ENCODE data around the gene MTUS2. TPM values are rescaled to one million over a fixed set of nuclear protein-coding genes. Genes with fewer than 3 reads are reported as not detected.

MTUS2 gene
- total RNA-seq, 1 experiment from 2014 or later: under 0.01 TPM

DNA sequence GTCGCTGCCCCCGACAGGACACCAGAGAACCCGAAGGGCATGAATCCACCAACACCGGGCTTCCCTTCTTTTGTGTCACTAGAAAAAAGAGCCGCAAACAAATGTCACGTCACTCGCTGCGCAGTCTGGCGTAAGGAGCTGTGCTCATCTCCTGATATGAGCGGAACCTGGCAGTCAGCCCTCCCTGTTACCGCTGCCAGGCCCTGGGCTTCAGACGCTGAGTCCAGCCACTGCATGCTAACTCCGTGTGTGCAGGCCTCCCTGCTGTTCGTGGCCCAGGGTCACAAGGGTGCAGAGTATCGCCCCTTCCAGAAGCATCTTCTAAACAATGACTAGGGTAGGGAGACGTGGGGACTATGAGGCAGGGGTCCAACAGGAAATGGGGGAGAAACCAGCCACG lies 704.0 kb downstream of the MTUS2 start:
- DNase-seq (ENCODE audit: low read depth): no peak

- DNase-seq (ENCODE audit: low read depth): no peak
These were observed 704.5 kb downstream of the MTUS2 start for GRCh38 chr13:29524641-29525040.

DNA sequence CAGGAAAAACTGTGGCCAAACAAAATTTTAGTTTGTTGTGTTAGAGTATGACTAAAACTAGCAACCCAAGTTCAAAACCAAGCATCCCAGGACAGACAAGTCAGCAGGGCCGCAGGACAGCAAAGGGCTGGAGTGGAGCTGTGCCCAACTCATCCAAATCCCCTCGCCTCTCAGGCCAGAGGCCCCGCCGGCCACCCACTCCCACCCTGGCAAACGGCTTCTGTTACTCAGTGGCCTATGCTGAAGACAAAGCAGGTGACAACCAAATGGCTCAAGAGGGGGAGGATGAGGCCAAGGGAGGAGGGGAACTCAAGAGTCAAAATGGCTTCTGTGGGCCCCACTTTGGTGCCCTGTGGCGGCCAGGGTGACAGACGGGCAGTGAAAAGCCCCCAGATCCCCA lies 705.6 kb downstream of the MTUS2 start:
- DNase-seq (ENCODE audit: low read depth): no peak

- no peak for DNase-seq (ENCODE audit: low read depth)
These were observed 706.6 kb downstream of the MTUS2 start for GRCh38 chr13:29526741-29527140.

DNA sequence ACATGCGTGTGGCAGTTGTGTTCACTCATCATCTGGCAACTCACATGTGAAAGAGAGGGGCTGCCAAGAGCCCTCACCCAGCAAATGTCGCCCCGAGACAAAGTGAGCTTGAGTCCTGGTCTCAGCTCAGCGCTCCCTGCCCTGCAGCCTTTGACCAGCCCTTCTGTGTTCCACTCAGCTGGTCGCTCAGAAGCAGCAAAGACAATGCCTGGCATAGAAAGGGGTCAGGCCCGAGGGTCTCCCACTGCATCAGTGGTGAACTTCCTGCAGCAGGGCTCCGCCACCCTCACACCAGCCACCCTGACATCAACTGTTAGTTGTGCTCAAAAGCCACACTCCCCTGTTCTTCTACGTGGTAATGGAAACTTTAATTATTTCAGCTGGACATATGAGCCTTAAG lies 707.4 kb downstream of the MTUS2 start:
- DNase-seq (ENCODE audit: low read depth): no peak

GRCh38 chr13:29527916-29528315 lies 707.8 kb downstream of the MTUS2 start:
- no peak for DNase-seq (ENCODE audit: low read depth)

DNA sequence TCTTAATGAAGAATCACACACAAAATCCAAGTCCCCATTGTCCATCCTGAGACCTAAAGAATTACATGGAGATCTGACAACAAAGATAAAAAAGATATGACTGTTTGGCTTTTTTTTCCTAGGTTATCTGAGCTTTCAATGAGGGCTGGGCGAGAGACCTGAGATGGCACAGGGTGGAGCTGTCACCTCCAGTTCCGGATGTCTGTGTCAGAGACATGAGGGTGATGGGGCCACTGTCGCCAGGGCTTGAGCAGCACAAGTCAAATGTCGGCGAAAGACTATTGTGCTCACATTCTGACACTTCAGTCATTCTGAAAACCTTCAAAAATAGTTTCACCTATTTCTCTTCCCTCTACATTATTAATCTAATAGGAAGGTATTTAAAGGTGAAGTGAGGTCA lies 709.6 kb downstream of the MTUS2 start:
- no peak for DNase-seq (ENCODE audit: low read depth)

DNA sequence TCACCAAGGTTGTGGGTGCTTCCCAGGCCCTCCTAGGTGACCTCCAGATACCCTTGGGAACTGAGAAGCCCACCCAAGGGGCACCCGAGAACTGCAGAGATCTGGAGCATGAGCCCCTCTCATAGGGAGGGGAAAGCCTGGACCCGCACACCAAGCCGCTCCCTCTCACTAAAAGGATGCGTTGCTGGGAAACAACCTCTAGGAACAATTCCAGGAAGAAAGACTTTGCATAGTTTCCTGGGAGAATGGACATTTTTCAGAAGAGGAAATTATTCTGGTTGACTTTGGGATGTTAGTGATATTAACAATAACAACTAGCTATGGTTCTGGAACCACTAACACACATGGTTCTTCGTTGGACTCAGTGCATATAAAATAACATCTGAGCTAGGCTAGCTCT lies 710.8 kb downstream of the MTUS2 start:
- no peak for DNase-seq (ENCODE audit: low read depth)

DNA sequence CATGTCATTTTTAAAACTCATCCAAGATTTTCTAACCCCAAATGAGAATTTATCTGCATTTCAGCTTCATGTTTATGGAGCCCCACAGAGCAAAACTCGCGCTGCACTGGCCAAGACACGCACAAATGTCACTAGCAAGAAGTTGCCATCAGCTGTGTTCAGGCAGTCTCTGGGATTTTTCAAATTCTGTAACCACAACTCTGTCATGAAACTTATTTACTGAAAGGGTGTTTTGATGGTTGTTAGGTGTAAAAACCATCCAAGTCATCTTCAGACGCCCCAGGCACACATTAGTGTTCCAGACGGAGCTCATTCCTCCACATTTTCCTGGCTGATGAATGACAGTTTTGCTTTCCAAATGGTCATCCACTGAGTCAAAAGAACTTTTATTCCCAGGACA lies 712.0 kb downstream of the MTUS2 start:
- DNase-seq (ENCODE audit: low read depth): no peak

DNA sequence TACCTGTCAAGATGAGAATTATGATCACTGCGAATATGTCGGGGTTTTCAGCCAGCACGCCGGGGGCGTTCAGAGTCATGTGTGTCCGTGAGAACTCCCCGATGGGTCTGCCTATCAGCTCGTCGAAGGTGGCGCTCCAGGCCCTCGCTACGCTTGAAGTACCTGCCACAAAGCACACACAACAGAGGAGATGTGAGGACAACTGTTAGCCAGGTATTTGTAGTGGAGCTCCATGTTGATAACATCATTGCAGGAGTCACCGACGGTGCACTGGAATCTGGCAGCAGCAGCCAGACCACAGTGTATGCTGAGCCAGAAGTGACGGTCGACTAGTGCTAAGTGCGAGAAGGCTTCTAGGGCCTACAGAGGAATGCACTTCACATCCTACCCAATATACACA lies 712.7 kb downstream of the MTUS2 start:
- DNase-seq (ENCODE audit: low read depth): no peak

DNA sequence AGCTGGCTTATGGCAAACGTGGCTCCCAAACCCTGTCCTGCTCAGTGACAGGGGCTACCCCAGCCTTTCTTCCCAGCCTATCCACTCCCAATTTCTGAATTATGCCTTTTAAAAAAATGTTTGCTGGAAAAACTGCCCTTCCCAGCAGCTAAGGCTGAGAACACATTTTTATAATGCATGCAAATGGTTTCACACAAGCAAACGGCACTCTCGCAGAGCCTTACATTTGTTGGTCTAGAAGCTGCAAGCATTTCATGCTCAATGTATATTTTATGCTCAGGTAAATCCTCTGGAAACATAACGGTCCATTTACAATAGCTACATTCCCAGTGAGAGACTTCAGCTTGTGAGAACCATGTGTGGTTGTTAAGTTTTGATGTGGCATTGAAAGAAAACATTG lies 713.9 kb downstream of the MTUS2 start:
- no peak for DNase-seq (ENCODE audit: low read depth)

GRCh38 chr13:29535663-29536655 lies 715.8 kb downstream of the MTUS2 start:
- no peak for DNase-seq (ENCODE audit: low read depth)

- no peak for DNase-seq (ENCODE audit: low read depth)
These were observed 716.7 kb downstream of the MTUS2 start for GRCh38 chr13:29536853-29537252.

DNA sequence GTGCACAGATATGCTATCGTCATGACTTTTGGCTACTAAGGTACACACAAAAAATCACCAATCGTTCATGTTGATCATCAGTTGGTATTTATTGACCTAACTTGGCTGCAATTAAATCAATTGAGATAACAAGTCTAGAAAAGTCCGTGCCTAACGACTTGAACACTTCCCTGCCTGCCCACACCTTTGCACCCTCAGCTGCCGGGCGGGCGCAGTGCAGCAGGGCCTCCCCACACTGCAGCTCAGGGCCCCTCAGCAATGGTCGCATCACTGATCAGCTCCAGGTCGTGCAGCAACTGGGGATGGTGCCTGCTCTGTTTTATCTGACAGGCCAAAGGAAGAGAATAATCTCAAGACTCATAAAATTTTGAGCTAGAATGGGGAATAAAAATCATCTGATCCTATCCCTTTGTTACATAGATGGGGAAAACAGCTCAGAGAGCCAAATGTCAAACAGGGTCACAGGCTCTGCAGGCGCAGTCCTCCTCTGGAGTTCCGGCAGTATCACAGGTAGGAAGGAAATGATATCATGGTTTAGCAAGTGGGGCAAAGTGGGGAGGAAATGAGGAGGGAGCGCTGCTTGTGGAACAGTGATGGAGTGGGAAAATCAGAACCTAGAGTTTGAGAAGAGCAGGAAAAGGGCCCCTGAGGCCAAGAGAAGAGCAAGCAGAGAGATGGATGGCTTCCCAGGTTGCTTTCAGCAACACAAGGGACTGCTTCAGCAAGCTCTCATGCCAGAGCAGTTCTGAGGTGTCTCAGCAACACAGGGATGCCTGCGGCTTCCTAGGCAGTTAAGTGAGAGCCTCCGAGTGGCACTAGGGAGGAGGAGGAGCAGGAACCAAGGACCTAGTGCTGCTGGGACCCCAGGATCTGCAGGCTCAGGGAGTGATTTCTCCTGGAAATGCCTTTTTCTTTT lies 717.9 kb downstream of the MTUS2 start:
- DNase-seq (ENCODE audit: low read depth): no peak

- no peak for DNase-seq (ENCODE audit: low read depth)
These were observed 718.5 kb downstream of the MTUS2 start for GRCh38 chr13:29538652-29539040.

- no peak for DNase-seq (ENCODE audit: low read depth)
These were observed 719.7 kb downstream of the MTUS2 start for GRCh38 chr13:29539856-29540255.

- DNase-seq (ENCODE audit: low read depth): no peak
These were observed 720.2 kb downstream of the MTUS2 start for GRCh38 chr13:29540334-29540733.

DNA sequence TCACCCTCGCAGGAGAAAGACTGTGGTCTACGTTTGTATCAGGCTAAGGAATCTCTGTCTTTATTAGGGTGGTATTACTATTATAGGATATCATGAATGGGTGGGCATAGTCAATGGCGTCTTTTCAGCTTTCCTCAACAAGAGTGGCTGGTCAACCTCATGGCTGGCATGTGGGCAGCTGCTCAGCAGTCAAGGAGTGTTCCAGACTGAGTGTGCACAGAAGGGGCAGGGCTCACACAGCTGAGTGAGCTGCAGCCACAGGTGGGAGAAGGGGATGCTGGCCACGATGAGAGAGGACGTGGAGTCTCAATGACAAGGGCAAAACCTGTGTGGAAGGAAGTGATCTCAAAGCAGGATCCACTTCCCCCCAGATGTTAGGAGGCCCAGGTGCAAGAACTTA lies 720.7 kb downstream of the MTUS2 start:
- DNase-seq (ENCODE audit: low read depth): no peak

- no peak for DNase-seq (ENCODE audit: low read depth)
These were observed 721.3 kb downstream of the MTUS2 start for GRCh38 chr13:29541400-29541799.

DNA sequence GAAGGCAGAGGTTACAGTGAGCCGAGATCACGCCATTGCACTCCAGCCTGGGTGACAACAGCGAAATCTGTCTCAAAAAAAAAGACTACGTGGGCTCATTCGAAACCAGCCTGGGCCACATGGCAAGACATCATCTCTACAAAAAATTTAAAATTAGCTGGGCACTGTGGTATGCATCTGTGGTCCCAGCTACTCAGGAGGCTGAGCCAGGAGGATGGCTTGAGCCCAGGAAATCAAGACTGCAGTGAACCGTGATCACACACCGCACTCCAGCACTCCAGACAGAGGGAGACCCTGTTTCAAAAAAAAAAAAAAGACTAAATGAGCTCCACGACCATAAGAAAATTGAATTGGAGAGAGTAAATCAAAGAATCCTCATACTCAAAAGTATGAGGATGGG lies 722.2 kb downstream of the MTUS2 start:
- no peak for DNase-seq (ENCODE audit: low read depth)

- peak; percentile 62 for DNase-seq (ENCODE audit: low read depth)
These were observed 723.4 kb downstream of the MTUS2 start for GRCh38 chr13:29543230-29544215.

Data from Daoy (cell line).